HG02943 (cell line): Measurements from ENCODE around the gene ZCCHC24.

Experiments used
- ATAC-seq: cut with Tn5 transposase; IDR thresholded peaks from one replicate; pipeline ENCODE4 v1.9.1; 2021; ENCODE audit warnings: mild to moderate bottlenecking, low read depth, moderate library complexity; ENCODE audit not compliant: unreplicated experiment

ZCCHC24 gene

DNA sequence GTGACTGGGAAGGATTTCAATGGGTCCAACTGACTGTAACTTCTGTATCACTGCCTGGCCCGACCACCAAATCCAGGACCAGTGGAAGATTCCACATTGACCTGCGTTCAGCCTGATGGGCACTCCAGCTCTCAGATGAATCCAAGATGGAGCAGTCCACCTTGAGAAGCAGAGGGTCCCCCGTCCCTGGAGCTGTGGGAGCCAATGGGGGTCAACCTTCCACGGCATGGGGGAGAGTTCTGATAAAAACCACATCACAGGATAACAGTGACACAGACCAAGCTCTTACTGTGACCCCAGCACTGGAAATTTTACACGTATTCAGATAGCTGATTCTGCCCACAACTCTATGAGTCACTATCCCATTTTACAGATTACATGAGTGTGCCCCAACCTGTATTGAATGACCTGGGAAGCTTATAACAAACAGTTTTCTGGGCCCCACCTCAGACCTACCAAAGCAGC, 11.2 kb downstream of the ZCCHC24 start:
- no peak for ATAC-seq

DNA sequence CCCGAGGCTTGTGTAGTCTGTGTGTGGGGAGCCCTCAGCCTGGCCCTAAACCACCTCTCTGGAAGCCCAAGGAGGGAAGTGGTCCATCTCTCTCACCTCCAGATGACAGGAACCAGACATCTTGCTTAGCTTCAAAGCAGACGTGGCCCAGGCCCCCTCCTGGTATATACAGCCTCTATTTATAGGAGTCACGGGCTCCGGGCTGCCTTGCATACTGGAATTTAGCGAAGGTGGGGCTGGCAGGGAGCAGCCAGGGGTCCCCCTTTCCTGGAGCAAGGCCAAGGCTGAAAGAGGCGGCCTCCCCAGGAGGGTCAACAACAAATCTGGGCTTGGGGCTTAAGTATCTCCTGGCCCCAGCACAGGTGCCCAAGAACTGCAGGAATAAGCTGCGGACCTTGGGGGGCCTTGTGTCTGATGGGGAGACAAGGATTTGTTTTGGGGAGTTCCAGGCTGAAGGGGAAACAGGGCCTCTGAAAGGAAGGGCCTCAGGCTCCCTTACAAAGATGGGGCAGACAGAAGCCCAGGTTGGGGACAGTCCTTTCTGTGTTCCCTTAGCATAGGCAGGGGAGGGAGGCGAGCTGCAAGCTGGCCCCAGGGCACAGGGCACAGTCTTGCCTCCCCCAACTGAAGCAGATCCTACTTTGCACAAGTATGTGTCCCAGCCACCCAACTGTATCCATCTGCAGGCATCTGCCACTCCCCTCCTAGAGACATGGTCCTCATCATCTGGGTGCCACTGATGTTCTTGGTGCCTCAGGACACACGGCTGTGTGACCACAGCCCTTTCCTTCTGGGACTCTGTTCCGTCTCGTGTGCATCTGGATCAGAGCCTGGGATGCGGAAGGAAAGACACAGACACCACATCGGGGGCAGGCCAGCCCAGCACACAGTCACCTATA, 11.9 kb downstream of the ZCCHC24 start:
- ATAC-seq = no peak

DNA sequence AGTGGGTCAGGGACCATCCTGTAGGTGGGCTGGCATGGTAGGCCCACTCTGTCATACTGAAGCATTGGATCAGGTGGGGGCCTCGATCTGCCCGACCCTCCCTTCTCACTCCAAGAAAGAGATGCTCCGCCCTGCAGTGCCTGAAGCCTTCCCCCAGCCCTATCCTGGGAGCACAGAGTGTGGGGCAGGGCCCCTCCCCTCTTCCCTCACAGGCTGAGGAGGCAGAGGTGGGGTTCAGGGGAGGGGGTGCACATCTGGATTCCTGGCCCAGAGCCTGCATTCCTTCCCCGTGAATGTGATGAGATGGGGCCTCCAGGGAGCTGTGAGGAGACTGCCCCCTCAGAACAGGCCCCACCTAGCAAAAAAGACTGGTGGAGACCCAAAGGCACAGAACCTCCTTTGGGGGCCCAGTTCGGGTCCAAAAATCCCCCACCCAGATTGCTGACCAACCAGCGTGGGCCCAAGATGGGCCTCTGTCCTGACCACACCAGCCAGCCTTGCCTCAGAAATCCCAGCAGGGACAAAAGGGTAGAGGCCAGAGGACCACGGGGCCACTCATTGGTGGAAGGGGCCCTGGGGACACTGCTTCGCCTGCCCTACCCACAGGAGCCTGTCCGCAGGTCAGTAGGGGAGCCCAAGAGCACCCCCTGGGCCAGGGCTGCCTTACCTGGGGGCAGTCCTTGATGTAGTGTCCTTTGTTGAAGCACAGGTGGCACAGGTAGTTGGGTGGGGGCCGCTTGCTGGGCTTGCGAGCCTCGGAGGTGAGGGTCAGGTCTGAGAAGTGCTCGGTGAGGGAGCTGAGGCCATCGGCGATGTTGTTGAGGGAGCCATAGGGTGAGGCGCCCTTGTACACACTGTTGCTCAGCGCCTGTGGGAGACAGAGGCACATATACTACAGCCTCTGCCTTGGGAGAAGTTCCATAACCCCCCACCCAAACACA, 13.3 kb downstream of the ZCCHC24 start:
- no peak for ATAC-seq

DNA sequence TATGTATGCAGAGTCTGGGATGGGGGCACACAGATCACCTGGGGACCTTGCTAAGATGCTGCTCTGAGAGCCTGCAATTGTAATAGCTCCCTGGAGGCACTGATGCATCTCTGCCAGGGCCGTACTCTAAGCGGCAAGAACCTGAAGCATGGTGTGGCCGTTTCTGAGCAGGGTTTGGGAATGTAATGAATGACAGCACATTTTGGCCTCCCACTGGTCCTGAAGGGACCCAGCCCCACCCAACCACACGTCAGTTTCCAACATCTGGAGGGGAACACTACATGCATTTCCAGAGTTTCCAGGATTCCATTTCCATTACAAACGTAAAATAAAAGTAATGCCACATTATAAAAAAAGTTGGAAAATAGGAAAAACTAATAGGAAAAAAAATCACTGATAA, 14.0 kb downstream of the ZCCHC24 start:
- no peak for ATAC-seq

DNA sequence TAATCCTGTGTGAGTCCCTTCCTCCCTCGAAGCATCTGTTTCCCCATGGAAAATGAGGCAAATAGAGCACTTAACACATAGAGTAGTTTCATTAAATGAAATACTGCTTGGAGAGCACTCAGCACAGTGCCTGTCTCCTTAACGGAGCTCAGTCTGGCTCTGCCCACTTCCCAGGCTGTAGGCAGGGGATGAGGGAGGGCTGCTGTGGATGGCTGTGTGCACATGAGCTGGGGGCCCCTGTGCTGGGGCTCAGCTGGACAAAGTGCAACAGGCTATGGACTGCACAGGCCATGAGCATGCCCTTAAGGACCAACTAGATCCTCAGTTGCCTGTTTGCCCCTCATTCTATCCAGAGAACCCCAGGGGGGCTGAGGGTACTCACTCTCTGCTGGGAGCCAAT, 14.5 kb downstream of the ZCCHC24 start:
- ATAC-seq = no peak

DNA sequence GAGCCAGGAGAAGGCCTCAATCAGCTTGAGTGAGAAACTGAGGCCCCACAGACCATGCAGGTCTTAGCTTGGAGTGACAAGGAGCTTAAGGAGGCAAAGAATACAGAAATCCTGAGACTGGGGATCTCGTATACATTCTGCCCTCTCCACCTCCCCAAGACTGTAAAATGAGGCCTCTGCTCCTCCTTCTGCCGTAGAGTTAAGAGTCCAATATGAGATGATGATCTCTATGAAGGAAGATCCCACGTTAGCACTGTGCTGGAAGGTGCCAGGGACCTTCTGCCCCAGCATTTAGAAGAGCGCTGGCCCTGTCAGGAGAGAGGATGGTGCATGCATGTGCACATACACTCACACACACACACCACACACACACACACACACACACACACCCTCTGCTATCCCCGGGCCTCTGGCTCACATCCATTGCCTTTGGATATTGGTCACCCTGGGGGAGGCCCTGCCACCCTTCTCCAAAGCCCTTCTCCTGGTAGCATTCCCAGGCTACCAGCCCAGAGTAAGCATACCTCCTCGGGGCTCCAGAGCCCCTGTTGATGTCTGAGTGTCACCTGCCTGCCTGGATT, 15.0 kb downstream of the ZCCHC24 start:
- no peak for ATAC-seq

DNA sequence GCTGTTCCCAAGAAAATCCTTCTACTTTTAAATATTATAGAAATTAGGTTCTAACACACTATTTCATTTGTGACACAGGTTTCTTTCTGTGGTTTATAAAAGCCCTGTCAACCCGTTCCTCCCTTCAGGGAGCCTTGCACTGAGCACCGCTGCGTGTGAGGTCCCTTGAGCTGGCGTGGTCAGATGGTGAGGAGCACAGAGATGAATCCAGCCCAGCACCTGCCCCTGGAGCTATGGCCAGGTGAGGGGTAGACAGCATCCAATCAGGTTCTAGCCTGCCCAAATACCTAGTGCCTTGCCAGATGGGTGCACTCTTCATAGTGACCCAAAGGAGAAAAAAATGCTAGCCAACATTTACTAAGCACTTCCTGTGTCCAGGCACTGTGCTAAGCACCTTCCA, 15.7 kb downstream of the ZCCHC24 start:
- ATAC-seq = no peak

DNA sequence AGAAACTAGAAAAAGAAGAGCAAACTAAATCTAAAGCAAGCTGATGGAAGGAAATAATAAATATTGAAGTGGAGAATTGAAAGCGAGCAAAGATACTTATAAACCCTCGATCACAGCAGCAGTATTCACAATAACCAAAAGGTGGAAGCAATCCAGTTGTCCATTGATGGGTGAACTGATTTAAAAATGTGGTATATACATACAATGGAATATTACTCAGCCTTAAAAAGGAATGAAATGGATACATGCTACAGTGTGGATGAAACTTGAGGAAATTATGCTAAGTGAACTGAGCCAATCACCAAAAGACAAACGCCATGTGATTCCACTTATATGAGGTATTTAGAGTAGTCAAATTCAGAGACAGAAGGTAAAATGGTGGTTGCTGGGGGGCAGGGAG, 17.5 kb downstream of the ZCCHC24 start:
- ATAC-seq = no peak

DNA sequence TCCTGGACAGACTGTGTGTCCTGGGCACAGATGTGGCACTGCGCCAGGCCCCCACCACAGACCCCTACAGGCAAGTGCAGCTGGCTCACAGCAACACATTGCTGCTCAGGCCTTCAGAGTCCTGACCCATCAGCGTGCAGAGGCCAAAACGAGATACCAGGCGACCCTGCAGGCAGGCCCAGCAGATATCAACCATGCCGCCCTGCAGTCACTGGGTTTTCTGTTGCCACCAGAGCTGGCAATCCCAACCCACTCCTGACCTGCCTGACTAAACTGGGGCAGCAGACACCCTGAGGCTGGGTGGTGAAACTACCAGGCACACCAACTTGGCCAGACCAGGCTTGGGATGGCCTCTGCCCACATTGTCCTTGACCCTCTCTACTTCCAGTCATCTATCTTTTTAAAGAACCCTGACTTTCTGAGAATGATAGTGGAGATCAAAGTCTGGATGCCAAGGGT, 20.3 kb downstream of the ZCCHC24 start:
- ATAC-seq = no peak

DNA sequence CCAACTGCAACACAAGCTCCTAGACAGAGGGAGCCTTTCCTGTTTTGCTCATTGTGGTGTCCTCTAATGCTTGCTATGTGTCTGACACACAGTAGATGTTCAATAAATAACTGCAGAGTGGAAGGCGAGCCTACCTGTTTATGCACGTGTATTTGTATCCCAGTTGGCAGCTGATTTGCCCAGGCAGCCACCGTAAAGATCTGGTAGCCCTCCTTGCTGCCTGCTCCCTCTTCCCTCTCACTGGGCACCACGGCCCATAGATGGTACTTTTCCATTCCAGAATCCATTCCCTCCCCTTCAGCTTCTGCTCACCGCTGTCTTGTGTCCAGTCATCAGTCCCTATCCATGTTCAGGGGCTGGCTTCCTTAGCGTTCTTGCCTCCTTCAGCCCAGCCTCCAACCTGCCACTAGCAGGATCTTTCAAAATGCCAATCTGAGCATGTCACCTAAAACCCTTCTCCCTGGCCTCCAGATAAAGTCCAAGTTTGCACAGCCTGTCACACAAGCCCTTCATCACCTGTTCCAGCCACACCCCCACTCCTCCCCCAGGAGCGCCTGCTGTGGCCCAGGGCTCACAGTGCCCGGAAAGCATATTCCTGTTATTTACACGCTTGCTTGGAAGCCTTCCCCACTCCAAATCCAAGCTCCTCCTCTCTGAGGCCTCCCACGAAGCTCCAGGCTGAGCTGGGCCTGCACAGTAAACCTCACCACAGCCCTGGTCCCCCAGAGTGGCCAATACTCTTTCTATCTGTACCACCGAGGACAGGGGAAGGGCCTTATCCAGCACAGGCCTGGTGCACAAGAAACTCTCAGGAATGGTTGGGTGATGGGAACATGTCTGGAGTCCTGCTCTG, 21.0 kb downstream of the ZCCHC24 start:
- ATAC-seq = no peak

DNA sequence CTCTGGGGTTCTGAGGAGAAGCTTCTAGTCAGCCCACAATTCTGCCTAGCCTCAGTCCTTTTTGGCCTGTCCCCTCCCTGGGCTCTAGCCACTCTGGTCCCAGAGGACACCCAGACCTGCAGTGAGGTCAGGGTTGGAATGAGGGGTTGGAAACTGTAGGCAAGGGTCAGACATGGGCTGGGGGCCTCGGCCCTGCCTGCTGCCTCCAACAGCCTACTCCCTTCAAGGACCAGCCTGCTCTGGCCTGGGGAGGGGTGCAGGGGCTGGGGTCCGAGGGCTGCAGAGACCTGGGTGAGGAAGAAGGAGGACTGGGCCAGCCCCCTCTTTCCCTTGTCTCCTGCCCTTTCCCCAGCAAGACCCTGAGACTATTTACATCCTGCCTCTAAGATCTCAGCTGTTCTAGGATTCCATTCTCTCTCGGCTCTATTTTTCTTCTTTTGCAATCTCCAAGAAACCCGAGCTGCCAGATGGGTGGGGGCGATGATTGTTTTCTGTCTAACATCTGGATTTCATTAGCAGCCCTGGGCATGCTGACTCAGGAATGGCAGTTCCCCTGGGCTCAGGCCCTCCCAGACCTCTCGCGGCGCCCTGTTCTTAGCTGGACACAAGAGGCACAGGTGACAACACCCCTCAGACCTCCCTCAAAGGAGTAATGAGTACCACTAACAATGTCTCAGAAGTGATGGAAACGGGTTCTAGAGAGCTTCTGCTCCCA, 23.1 kb downstream of the ZCCHC24 start:
- no peak for ATAC-seq

DNA sequence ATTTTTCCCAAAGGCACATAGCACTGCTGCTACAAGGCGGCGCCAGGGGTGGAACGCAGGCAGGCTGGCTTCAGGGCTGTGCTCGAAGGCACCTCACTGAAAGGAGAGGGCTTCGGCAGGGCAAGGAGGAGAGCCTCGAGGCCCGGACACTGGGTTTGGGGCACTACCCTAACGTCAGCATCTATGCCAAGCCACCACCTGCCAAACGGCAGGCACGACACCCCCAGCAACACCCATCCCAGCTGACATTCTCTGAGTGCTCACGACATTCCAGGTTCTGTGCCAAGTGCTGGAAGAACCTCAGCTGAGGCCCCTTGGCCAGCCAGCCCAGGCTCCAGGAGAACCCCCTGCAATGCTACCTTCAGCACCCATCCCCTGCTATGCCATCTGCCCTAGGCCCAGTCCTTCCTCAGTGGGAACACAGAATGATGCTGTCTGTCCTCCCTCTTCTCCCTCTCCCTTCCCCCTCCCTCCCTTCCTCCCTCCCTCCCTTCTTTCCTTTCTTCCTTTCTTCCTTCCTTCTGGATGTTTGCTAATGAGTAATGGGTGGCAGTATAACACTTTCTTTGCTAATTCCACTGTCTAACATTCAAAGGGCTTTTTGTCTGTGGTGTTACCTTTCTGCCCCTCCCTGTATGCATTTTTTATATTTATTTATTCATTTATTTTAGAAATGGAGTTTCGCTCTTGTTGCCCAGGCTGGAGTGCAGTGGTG, 24.3 kb downstream of the ZCCHC24 start:
- no peak for ATAC-seq

DNA sequence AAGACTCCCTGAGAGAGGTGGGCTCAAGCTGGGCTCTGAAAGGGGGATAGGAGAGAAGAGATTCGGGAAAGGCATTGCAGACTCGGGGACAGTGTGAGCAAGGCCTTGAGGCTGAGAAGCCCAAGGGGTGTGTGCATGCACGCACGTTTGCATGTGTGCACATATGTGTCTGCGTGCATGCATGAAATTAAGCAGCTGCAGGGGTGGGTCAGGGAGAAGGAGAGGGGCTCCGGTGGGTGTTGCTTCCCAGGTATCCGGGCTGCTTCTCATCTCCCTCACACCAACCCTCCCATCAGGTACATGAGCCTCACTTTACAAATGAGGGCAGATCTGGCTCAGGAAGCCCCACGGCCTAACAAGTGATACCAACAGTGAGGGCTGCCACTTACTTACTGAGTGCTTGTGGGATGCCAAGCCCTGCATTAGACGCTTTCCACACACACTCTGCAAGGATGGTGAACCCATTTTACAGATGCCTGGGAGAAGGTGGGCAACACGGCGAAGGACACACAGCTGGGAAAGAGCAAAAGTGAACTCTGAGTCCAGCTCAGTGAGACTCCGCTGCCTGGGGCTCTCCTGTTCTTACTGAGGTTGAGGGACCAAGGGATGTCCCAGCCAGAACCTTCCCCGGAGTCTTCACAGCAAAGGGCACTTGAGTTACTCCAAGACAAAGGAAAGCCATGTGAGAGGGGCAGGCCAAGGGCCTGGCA, 26.4 kb downstream of the ZCCHC24 start:
- ATAC-seq = no peak

DNA sequence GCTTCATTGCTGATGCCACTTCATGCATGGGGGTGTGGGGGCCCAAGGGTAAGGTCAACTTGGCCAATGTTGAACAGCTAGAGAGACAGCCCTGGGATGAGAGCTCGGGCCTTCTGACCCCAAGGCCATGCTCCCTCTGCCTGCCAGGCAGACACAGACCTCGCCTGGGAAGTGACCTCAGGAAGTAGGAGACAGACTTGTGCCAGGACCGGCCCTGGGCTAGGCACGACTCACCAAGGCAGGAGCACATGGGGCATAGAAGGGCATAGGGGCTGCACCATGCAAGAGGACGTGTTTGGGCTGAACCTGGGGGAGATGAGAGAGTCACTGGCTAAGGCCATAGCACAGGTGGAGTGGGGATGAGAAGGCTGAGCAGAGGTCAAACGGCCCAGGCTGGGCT, 27.1 kb downstream of the ZCCHC24 start:
- ATAC-seq = no peak

DNA sequence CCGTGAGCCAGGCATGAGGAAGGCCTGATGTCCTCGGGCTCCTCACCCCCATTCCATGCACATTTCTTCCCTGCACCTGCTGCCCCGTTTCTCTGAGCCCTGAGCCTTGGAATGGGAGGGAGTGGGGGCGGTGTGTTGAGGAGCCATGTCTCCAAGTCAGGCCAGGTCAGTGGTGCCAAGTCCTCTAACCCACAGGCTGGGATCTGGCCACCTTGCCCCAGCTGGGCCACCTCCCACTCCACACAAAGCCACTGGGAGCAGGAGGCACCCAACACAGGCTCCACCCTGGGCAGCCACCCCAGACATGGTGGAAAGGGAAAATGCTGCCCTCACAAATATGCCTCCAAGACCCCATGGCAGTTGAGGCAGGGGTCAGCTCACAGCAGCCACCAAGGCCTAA, 27.7 kb downstream of the ZCCHC24 start:
- no peak for ATAC-seq

DNA sequence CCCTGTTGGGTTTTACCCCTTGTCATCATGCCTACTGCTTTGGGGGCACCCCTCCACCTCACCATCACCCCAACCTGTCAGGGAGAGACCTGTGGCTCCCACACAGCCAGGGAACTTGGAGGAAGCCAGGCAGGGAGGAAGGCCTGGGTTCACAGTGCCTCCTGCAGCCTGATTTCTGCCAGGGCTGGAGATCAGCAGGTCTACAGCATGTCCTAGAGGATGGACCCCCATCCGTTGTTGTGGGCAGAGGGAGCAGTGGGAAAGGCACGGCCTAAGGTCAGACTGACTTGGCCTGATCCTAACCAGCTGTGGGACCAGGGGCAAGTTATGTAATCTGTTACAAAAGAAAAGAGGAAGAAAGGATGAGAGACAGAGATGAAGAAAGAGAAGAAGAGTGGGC, 28.2 kb downstream of the ZCCHC24 start:
- no peak for ATAC-seq

DNA sequence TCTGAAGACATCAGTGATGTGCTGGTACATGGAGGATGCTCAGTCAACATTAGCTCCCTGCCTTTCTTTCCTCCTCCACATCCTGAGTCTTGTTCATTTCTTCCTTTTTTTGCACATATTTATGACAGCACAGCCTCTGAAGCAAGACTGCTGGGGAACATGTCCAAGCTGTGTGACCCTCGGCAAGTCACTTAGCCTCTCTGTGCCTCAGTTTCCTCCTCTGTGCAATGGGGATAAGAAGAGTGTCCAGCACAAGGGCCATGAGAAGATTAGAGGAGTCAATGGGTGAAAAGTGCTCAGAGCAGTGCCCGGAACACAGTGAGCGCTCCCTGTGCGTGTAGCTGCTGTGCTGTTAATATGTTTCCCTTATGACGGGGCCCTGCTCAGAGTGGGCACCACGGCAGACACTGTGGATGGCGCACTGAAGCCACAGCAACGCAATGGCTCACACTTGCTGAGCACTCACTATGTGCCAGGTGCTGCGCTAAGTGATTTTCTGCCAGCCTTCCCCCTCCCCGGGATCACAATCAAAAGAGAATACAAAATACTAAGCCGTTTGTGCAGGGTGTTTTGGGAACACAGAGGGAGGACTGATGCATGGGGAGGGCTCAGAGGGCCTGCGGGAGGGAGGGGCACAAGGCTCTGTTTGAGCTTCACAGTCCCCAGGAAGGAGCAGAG, 28.7 kb downstream of the ZCCHC24 start:
- ATAC-seq = no peak
